Measurements from ENCODE around the gene PLEKHM3.

GRCh38 chr2:207883002-207883780 lies 142.1 kb downstream of the PLEKHM3 start:
- TF ChIP-seq CTCF (IDR thresholded peaks at IDR 0.05) (no peak), EP300 (IDR thresholded peaks at IDR 0.05) (no peak)
